AG04449 (cell line): ENCODE measurements around the gene ABO.
"Not testable (repeated sequence)": the region's sequence is repeated elsewhere in the genome, so short reads cannot be mapped to it uniquely, and the experiment has no call there.

Experiments
- CTCF ChIA-PET: fragments of 350-600 bp; formaldehyde crosslinking; extraction: SDS; loops from one replicate; lab custom pipeline; 2021; ENCODE audit warnings: antibody characterized with exemption; lab: Yijun Ruan, JAX
- POLR2A ChIA-PET: fragments of 400-600, 350-600 bp; formaldehyde crosslinking; extraction: SDS; loops from one replicate; lab custom pipeline; 2020; ENCODE audit warnings: antibody characterized with exemption, inconsistent platforms; lab: Yijun Ruan, JAX
- DNase-seq: peaks from one replicate; pipeline ENCODE4 v3.0.0-alpha.2; 2010; ENCODE audit warnings: low read depth, low spot score
- H3K4me3 ChIP-seq: 2 replicates; pipeline ENCODE4 v1.5.1; 2011; ENCODE audit warnings: low read depth, mild to moderate bottlenecking, control low read depth, low read length
- CTCF ChIP-seq: IDR thresholded peaks from one replicate; pipeline ENCODE4 v1.5.1; 2011; ENCODE audit warnings: mild to moderate bottlenecking, moderate library complexity, low read length, control low read depth, inconsistent platforms; ENCODE audit not compliant: insufficient read depth; ENCODE audit errors: missing control alignments

Gene ABO

GRCh38 chr9:133253268-133253667 is 21.7 kb downstream of the ABO start:
- H3K4me3 ChIP-seq, result no peak overlapping the region
- ChIA-PET CTCF (no interaction called here), POLR2A (no interaction called here)
- no peak for TF ChIP-seq CTCF
- no peak for DNase-seq

GRCh38 chr9:133252301-133253020 is 22.5 kb downstream of the ABO start:
- no peak overlapping the region for H3K4me3 ChIP-seq
- DNase-seq, result no peak
- CTCF ChIA-PET, result no interaction called here
- POLR2A ChIA-PET, result no interaction called here
- TF ChIP-seq CTCF, result no peak

- no peak overlapping the region for H3K4me3 ChIP-seq
- ChIA-PET POLR2A (no interaction called here), CTCF (no interaction called here)
- TF ChIP-seq CTCF, result no peak
- DNase-seq, result no peak
These were observed 23.2 kb downstream of the ABO start for GRCh38 chr9:133251773-133252172.

GRCh38 chr9:133251221-133251620 is 23.8 kb downstream of the ABO start:
- DNase-seq, CTCF ChIA-PET, H3K4me3 ChIP-seq, POLR2A ChIA-PET: not testable (repeated sequence)

- ChIA-PET POLR2A (no interaction called here), CTCF (no interaction called here)
- H3K4me3 ChIP-seq, result no peak overlapping the region
- no peak for DNase-seq
- no peak for TF ChIP-seq CTCF
These were observed 24.2 kb downstream of the ABO start for GRCh38 chr9:133250741-133251170.

- no peak overlapping the region for H3K4me3 ChIP-seq
- CTCF ChIA-PET, result no interaction called here
- TF ChIP-seq CTCF, result no peak
- POLR2A ChIA-PET, result no interaction called here
- DNase-seq, result no peak
These were observed 25.7 kb downstream of the ABO start for GRCh38 chr9:133249337-133249736.

GRCh38 chr9:133248726-133249295 is 26.2 kb downstream of the ABO start:
- CTCF ChIA-PET, result no interaction called here
- POLR2A ChIA-PET, result no interaction called here

More at GRCh38 chr9:133248726-133249295, 26.2 kb downstream of the ABO start:
- no peak for TF ChIP-seq CTCF
- no peak overlapping the region for H3K4me3 ChIP-seq
- no peak for DNase-seq
